Measurements from ENCODE around the gene RNU6-8.

RNU6-8 gene

DNA sequence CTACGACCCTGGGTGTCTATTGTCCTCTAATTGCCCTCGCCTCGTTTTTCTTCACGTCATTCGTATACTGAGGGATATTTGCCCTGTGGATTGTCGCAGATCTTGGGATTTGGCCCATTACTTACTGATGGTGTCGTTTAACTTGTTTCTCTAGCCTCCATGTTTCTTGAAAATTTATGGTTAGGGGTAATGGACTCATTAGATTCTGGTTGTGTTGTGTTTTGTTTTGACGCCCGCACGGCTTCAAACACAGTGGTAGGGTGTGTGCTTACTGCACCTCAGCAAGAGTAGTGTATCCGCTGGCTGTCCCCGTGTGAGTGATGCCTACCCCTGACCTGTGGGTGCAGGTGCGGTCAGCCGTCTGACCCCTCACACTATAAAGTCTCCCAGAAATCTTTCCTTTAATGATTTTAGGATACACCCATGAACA lies 874 bp upstream of the RNU6-8 start:
- ATAC-seq = no peak

DNA sequence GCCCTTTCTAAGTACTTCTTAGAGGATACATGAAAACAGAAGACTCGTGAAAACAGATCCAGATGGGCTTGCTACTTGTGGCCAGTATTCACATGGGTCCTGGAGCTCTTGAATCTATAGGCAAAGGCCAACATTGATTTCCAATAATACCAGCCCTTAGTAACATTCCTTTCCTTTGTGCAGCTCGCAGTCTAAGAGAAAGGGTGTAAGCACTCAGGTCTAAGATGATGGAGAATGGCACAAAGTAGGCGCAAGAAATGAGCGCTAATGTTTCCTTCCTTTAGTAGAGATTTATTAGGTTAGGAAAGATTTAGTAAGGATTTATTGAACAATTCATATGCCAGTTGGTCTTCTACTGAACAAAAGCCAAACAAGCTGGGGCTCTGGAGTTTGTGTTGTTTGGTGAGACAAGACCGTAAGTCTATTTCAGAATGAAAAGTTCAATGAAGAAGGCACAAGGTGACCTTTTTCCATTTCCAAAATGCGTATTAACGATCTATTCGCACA lies 525 bp downstream of the RNU6-8 start:
- ATAC-seq = no peak

DNA sequence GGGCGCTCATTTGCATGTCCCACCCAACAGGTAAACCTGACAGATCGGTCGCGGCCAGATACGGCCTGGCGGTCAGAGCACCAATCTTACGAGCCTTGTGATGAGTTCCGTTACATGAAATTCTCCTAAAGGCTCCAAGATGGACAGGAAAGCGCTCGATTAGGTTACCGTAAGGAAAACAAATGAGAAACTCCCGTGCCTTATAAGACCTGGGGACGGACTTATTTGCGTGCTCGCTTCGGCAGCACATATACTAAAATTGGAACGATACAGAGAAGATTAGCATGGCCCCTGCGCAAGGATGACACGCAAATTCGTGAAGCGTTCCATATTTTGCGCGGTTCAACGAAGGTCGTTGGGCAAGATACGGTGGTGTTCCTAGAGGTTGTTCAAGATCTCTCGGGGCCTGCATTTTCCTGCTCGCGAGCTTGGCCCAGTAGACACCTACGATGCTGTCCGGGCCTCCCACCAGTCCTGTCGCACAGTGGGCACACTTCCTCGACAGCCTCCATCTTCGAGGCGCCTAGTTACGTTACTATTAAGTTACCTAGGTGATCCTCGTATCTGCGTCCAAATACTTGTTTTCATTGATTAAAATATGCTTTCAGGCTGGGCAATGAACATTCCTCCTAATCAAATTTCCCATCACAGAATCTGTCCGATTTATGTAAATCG lies 1.1 kb downstream of the RNU6-8 start, which contains the start of gene RNU6-7:
Gene RNU6-7, plus strand, starts transcription at position 230 of the 675 bp plus-strand sequence.
- no peak for ATAC-seq

DNA sequence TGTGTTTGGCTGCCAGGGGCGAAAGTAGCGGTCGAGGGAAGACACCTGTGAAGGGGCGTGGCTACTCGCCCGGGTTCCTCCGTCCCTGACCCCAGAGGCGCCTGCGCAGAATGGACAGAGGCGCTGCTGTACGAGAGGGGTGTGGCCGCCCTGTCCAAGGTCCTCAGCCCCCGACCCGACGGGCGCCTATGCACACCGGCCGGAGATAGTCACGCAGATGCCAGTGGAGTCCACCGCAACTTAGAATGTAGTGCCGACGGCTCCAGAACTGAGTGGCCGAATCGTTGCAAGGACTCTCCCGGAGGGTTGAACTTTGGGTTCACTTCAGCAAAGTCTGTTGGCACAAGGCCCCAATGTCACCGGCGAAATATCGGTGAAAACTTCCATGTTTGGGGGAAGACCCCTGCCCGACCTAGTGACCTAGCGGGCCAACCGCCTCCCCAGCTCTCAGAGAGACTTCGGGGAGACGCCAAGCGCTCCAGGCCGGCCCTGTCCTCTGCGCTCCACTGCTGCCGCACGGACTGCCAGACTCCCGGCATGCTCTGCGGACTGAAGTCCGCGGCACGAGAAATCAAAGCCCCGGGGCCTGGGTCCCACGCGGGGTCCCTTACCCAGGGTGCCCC lies 1.8 kb downstream of the RNU6-8 start:
- peak; percentile 39 to 40 for ATAC-seq

DNA sequence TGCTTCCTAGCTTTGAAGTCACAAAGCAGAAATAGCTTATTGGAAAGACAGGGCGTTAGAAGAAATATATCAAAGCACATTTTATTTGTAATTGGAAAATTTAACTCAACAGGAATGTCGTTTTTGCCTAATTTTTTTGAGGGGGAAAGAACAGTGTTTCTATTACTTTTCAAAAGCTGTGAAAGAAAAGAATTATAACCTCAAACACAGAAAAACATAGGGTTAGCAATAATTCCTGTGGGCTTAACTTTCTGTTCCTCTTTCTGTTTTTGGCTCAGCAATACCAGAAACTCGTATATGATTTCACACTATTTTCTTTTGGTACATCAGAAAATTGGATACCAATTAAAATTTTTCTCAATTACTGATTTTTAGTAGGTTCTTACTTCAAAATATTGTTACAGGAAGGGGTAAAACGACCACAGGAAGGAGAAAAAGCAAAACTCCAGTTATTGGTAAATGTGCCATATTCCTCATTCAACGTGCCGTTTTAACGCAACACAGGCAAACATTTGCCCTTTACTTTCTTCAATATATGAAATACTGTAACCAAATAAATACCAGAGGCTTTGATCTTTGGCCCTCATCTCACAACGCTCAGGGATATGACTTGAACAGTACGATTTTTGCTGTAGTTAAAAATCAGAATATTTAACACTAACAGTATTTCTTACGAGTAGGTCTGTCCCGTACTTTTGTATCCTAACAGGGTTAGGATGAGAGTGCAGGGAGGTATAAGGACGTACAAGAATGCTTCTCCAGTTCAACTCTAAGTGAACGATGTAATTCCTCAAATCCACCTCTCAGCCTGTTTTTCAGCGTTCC lies 2.5 kb downstream of the RNU6-8 start:
- no peak for ATAC-seq

DNA sequence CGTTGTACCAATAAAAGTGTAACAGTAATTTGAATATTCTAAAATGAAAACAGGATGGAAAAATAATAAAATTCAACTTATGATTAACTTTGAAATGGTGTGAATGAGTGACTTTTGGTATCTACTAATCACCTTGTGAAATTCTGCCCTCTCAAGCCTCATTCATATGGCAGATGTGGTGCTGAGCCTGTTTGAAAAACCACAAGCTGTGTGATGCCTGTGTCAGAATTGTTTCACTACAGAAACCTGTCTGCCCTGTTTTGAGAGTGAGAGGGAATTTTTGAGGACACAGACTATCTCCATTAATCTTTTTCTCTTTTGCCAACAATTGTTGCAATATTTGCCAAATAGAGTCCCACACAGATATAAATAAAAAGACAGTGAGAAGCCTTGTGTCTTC lies 5.2 kb downstream of the RNU6-8 start:
- peak in 1 of 2 donors; percentile 9 for ATAC-seq

DNA sequence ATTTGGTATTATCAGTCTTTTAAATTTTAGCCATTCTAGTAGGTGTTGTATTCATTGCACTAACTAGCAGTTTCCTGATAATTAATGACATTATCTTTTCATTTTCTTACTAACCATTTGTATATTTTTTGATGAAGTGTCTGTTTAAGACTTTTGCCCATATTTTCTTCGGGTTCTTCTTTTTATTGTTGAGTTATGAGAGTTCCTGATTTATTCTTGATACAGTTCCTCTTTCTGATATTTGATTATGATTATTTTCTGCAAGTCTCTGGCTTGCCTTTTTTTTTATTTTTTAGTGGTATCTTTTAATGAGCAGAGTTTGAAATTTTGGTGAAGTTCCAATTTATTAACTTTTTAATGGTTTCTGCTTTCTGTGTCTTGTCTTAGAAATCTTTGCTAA lies 7.4 kb downstream of the RNU6-8 start:
- ATAC-seq = no peak

DNA sequence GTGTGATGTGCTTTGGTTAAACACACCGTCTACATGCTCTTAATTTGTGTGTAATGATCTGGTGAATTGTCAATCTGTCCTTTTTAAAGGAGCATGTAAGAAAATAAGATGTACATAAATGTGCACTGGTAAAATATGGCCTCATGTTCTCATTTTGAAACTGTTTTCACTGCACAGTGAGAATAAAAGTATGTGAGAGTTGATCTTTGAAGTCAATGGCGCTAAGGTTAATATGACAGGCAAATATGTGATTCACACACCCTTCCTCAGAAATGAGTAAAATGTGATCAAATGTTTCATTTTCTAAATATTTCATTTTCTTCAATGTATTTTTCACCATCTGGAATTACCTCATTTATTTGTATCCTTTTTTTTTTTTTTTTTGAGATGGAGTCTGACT lies 9.5 kb downstream of the RNU6-8 start:
- ATAC-seq = peak; percentile 67 to 70

DNA sequence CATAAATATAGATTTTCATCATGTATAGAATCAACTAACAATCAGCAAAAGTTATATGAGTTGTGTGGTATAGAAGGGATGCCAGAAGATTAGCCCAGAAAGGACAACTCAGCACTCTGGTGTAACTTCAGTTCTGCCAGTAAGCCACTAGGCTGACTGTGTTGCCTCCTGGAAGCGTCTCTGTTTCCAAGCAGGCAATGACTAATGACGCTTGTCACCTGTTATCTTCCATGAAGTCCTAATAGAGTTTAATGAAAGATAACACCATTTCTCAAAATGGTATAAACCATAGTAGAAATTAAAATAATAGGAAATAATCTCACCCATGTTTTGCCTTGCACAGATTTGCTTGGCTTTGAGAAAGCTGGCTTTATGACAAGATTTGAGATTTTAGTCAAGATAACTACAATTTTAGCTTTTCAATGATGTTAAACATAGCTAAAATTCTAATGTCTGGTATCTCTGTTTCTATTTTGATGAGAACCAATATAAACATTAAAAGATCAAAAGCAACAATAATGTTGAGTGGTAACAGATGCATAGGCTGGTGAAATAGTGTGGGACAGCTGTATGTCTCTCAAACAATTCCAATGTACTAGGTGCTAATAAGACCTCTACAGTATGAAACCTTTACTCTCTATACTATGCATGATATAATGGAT lies 10.2 kb downstream of the RNU6-8 start:
- ATAC-seq = no peak

DNA sequence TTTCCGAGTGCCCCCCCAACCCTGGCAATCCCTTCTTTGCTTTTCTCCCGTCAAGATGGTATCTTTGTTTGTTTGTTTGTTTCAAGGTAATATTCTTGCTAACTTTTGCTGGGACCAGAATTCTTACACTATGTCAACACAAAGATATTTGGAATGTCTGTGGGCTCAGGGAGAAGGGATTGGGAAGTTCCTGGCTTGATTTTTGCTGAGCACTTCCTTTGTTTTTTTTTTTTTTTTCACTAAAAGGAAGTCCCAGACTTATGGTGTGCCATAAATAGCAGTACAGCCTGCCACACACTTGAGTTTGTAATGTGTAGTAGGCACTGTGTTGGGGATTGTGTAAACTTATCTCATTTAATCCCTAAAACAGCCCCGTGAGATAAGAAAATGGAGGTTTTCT lies 12.4 kb downstream of the RNU6-8 start:
- ATAC-seq = no peak

DNA sequence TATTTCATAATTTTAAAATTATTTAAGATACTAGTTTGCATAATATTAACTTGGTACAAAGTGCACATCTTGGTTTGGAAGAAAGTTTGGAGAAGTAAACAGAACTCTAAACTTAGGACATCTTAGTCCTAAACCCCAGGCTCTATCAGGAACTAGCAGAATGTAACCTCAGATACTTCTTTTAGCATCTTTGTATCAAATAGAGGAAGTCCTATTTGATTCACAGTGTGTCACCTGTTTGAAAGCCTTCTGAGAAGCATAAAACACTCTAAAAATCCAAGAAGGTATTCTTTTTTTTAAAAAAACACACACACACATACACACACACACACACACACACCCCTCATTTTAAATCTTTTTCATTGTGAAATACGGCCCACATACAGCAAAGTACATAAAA lies 13.3 kb downstream of the RNU6-8 start:
- no peak for ATAC-seq

DNA sequence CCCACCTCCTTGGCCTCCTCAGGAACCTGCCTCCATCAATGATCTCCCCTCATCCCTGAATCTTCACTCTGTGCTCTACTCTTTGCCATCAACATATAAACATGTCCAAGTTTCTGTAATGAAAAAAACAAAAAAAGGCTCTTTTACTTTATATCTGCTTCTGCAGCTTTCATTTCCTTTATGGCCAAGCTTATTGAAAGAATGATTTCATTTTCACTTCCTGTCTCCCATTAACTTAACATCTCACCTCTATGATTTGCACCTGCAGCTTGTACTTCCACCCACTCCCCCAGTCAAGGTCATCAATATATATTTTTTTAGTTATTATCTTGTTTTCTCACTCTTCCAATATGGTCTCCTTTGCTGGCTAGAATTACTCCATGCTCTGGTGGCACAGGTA lies 16.8 kb downstream of the RNU6-8 start:
- ATAC-seq = no peak

DNA sequence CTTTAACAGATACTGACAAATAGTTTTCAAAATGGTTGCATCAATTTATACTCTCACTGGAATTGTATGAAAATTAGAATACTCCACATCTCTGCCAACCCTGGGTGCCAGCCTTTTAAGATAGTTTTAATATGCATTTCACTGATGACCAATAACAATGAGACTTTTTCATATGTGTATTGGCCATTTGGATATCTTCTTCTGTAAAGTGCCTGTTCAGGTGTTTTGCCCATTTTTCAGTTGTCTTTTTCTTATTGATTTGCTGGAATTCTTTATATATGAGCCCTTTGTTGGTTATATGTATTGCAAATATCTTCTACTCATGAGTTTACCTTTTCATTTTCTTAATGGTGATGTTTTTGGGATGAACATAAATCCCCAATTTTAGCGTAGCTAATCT lies 18.0 kb downstream of the RNU6-8 start:
- no peak for ATAC-seq

DNA sequence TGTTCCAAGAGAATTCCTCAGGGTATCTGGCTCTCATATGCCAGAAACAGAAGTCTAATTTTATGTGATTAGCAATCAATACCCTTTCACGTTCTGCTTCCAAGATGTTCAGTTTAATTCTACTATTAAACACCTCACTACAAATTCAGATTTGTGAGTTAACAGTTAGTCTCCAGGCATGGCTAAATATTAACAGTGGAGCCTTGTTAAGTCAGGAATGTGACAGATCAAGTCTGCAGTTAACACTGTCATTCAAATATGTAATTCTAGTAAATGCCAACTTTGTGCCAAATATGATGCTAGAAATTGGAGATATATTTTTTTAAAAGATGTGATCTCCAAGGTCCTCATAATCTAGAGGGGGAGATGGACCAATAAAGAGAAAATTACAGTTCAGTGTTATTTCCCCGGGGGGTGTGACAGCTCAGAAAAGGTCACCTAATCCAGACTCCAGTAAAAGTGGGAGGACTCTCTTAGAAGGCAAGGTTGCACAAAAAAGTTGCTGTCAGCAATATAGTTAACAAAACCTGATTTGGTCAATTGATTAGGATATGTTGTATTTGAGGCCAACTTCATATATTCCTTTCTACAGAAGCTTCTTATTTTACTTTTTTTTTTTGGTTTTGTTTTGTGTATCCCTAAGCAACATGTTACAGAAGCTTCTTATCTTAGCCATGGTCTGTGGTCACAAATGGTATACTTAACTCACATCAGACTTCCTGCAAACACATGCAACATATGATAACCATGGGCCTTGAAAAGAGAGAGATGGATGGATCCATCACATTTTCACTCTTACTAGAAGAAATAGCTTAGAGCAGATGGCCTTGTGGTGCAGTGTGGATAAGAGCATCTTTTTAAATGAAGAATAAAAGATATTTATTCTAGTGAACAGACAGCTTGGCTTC lies 19.7 kb downstream of the RNU6-8 start:
- no peak for ATAC-seq

DNA sequence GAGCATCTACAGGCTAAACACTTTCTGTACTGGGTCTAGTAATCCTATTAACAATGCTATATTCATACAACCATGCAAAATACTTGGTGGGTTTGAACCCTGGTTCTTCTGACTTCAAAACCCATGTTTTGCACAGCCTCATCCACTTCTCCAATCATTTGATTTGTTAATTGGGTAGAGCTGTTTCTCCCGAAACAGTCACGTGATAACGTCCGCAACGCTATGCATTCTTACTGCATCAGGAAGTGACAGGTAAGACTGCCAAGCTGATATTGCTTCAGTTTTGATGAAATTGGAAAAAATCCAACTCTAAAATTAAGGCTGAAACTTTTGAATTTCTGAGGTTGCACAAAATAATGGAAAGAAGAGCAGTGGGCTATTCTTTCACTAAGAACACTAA lies 31.6 kb downstream of the RNU6-8 start:
- ATAC-seq = no peak

DNA sequence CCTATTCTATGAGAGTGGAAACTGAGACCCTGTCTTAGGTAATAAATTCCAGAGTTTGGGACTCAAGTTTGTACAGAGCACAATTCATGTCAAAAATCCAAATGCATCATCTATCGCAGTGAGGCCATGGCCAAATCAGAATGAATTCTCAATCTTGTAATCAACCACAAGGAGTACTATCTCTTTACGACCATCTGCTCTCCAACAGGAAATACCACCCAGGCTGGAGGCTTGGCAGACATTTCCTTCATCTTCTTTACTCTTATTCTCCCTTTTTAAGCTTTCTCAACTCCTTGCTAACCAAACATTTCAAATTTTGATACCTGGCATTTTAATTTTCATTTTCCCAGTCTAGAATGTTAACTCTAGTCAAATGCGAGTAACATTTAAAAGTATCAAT lies 33.9 kb downstream of the RNU6-8 start:
- no peak for ATAC-seq

DNA sequence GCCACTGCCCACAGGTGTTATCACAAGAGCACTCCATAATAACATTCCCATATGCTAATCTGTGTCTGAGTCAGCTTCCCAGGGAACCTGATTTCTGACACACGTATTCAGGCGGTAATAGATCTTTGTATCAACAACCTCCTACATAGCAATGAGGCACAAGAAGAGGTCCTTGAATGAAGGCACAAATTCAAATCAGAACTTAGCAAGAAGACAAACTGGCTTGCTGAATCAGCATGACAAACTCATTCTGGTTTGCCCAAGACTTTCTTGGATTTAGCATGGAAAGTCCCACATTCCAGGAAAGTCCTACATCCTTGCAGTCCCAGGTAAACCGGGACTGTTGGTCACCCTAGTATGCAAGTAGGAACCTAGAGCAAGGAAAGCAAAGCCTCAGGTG lies 35.2 kb downstream of the RNU6-8 start:
- ATAC-seq = no peak

DNA sequence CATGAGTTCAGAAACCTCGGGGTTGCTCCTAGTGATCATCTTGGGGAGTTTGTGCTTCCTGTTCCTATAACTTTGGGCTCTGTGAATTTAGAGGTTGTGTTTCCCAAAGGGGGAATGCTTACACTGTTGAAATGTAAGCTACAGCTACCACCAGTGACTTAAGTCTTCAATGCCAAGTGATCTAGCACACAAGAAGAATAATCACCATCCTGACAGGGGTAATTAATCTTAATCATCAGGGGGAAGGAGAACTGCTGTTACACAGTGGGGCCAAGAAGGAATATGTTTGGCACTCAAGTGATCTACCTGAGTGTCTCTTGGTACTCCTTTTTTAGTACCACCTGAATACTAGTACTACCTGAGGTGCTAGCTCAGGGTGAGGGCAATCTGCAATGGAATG lies 36.1 kb downstream of the RNU6-8 start:
- no peak for ATAC-seq

DNA sequence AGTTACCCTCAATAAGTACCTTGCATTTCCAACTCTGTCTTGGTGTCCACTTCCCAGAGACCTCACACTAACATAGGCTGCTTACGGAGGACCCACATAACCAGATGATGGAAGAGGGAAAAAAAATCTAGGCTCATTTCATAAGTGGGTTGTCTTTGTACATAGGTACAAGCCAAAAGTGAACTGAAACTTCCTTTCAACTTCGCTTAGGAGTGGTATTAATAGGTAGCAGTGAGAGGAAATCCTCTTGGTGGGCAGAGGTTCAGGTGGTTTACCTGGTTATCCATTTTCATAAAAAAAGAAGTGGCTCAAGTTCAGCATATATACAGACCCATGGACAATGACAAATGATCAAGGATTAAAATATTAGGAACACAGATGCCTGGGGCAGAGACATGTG lies 37.0 kb downstream of the RNU6-8 start:
- no peak for ATAC-seq
